ENCODE data around the gene CYB5R3.

Gene CYB5R3

GRCh38 chr22:42645341-42645937, 3.8 kb downstream of the CYB5R3 start:
- DNase-seq (ENCODE audit: low spot score) = no peak

- no peak for DNase-seq (ENCODE audit: low spot score)
Measured at GRCh38 chr22:42644422-42645340, 4.5 kb downstream of the CYB5R3 start.

GRCh38 chr22:42643634-42644421, 5.4 kb downstream of the CYB5R3 start:
- DNase-seq (ENCODE audit: low spot score) = no peak

GRCh38 chr22:42642806-42643633, 6.2 kb downstream of the CYB5R3 start:
- DNase-seq (ENCODE audit: low spot score) = no peak

- DNase-seq (ENCODE audit: low spot score) = no peak
Measured at GRCh38 chr22:42641801-42642413, 7.3 kb downstream of the CYB5R3 start.

GRCh38 chr22:42639541-42640241, 9.5 kb downstream of the CYB5R3 start:
- DNase-seq (ENCODE audit: low spot score) = no peak

- DNase-seq (ENCODE audit: low spot score) = no peak
Measured at GRCh38 chr22:42637555-42637954, 11.6 kb downstream of the CYB5R3 start.

- DNase-seq (ENCODE audit: low spot score) = no peak
Measured at GRCh38 chr22:42636506-42636905, 12.7 kb downstream of the CYB5R3 start.

GRCh38 chr22:42635531-42635930, 13.7 kb downstream of the CYB5R3 start:
- no peak for DNase-seq (ENCODE audit: low spot score)

- no peak for DNase-seq (ENCODE audit: low spot score)
Measured at GRCh38 chr22:42633013-42633412, 16.2 kb downstream of the CYB5R3 start.

GRCh38 chr22:42632096-42632495, 17.1 kb downstream of the CYB5R3 start:
- DNase-seq (ENCODE audit: low spot score) = no peak

- no peak for DNase-seq (ENCODE audit: low spot score)
Measured at GRCh38 chr22:42630901-42631602, 18.1 kb downstream of the CYB5R3 start.

GRCh38 chr22:42630211-42630610, 19.0 kb downstream of the CYB5R3 start:
- DNase-seq (ENCODE audit: low spot score) = no peak

- no peak for DNase-seq (ENCODE audit: low spot score)
Measured at GRCh38 chr22:42627981-42628380, 21.2 kb downstream of the CYB5R3 start.

- DNase-seq (ENCODE audit: low spot score) = no peak
Measured at GRCh38 chr22:42626951-42627625, 22.1 kb downstream of the CYB5R3 start.

GRCh38 chr22:42626431-42626830, 22.8 kb downstream of the CYB5R3 start:
- no peak for DNase-seq (ENCODE audit: low spot score)

- no peak for DNase-seq (ENCODE audit: low spot score)
Measured at GRCh38 chr22:42625416-42625815, 23.8 kb downstream of the CYB5R3 start.

- DNase-seq (ENCODE audit: low spot score) = no peak
Measured at GRCh38 chr22:42624551-42625106, 24.6 kb downstream of the CYB5R3 start.

Measured in Ammon's horn (tissue), 1 donor.